Panc1 (cell line): ENCODE data around the gene ADGRV1. TPM values are rescaled to one million over a fixed set of nuclear protein-coding genes. Genes with fewer than 3 reads are reported as not detected.

Experiments used
- ATAC-seq: fragments of 200-7000 bp; cut with Tn5 transposase; 2 replicates; pipeline ENCODE4 v1.9.1; 2020; ENCODE audit warnings: mild to moderate bottlenecking, moderate library complexity
- BruUV-seq: library from RNA; stranded (reverse); fragments of 400-500 nt; replicated peaks from 2 replicates; lab custom pipeline; 2021; lab: Mats Ljungman, UMichigan
- CTCF ChIA-PET: fragments of 300-600 bp; sonication (Branson Sonifier 250); formaldehyde crosslinking; loops from one replicate; lab custom pipeline; 2022; ENCODE audit warnings: antibody characterized with exemption; lab: Charles Lee
- POLR2A ChIA-PET: fragments of 300-600 bp; sonication (Branson Sonifier 250); formaldehyde crosslinking; loops from one replicate; lab custom pipeline; 2022; ENCODE audit warnings: antibody characterized with exemption; lab: Charles Lee
- DNase-seq: peaks from one replicate; pipeline ENCODE4 v3.0.0-alpha.2; 2010; ENCODE audit warnings: low read depth, low spot score
- H3K27ac ChIP-seq: 2 replicates; pipeline ENCODE4 v1.5.1; 2011; ENCODE audit warnings: mild to moderate bottlenecking, low read length, inconsistent platforms
- H3K27me3 ChIP-seq: fragments of 200-500 bp; sonication (Bioruptor generic); 2 replicates; pipeline ENCODE4 v1.6.0; 2014; ENCODE audit warnings: low read length, inconsistent platforms; ENCODE audit not compliant: control insufficient read depth, insufficient read depth
- H3K36me3 ChIP-seq: fragments of 200-500 bp; sonication (Bioruptor generic); 2 replicates; pipeline ENCODE4 v1.5.1; 2014; ENCODE audit warnings: inconsistent platforms, mild to moderate bottlenecking, low read length, moderate library complexity; ENCODE audit not compliant: control insufficient read depth, insufficient read depth
- H3K4me1 ChIP-seq: 2 replicates; pipeline ENCODE4 v1.5.1; 2011; ENCODE audit warnings: inconsistent platforms, mild to moderate bottlenecking, low read length, moderate library complexity; ENCODE audit not compliant: control insufficient read depth, insufficient read depth
- H3K4me3 ChIP-seq, 2 experiments: 2 replicates each; pipeline ENCODE4 v1.5.1; 2011 to 2012; ENCODE audit warnings: low read depth in 2 of 2, low read length in 2 of 2, mild to moderate bottlenecking in 2 of 2, inconsistent platforms in 1 of 2, moderate library complexity in 1 of 2
- H3K9me3 ChIP-seq: fragments of 200-500 bp; sonication (Bioruptor generic); 2 replicates; pipeline ENCODE4 v1.5.1; 2014; ENCODE audit warnings: low read depth, mild to moderate bottlenecking, inconsistent platforms, low read length, moderate library complexity; ENCODE audit not compliant: control insufficient read depth, insufficient read depth
- POLR2AphosphoS5 ChIP-seq: IDR thresholded peaks from 2 replicates; pipeline ENCODE4 v1.6.1; 2012; ENCODE audit warnings: mild to moderate bottlenecking, low read depth, low read length, moderate library complexity
- SIN3A ChIP-seq: IDR thresholded peaks from 2 replicates; pipeline ENCODE4 v1.6.1; 2012; ENCODE audit warnings: low read depth, mild to moderate bottlenecking, low read length, moderate library complexity, borderline replicate concordance; ENCODE audit not compliant: insufficient read depth
- TCF7L2 ChIP-seq: IDR thresholded peaks from 2 replicates; pipeline ENCODE4 v1.6.1; 2011; ENCODE audit warnings: mild to moderate bottlenecking, low read depth, low read length, inconsistent platforms
- in situ Hi-C: cut with HindIII; loops from 2 replicates; pipeline ENCODE4 v1.10.0; 2016; ENCODE audit warnings: low sequenced_read_pairs, low pct_unique_long_range_greater_than_20kb
- intact Hi-C: fragments of 100-400 bp; cut with micrococcal nuclease; formaldehyde crosslinking; loops from one replicate; pipeline ENCODE4 v1.10.0; 2022; ENCODE audit not compliant: unreplicated experiment
- total RNA-seq: library from RNA; stranded (reverse); gene quantifications from one replicate; pipeline ENCODE4 v1.2.1, GENCODE V29; 2021; ENCODE audit not compliant: unreplicated experiment
- TF ChIP-seq, protein P1 (sequence below), 2 experiments: IDR thresholded peaks; 2 replicates each; pipeline ENCODE4 v1.6.1; 2011 to 2012; ENCODE audit warnings: low read depth in 2 of 2, control low read depth in 1 of 2, low read length in 1 of 2, mild to moderate bottlenecking in 1 of 2, moderate library complexity in 1 of 2; ENCODE audit not compliant: insufficient read depth in 1 of 2
- TF ChIP-seq, protein P2 (sequence below): fragments of 450-650 bp; IDR thresholded peaks from 2 replicates; pipeline ENCODE4 v1.5.1; 2017; ENCODE audit warnings: mild to moderate bottlenecking

The ADGRV1 gene
- total RNA-seq, 1 experiment from 2014 or later, result 0.49 TPM

DNA sequence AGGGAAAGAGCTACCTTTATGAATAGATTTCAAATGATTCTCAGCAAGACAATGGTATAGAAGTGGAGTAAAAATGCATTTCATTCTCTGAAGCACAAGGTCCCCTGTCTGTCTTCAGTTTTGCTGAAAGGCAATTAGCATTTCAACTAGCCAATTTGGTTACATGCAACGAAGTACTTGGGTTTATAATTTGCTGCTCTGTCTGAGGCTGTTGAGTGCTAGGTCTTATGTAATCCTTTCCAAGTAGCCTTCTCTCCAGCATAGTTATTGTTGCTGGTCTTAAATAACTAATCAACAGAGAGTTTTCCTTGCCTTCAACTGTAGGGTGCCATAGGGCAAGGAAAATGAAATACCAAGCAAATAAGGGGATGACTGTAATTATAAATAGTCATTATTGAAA is 4.5 kb downstream of the ADGRV1 start:
- no TSS peak for BruUV-seq
- ATAC-seq, result no peak
- TF ChIP-seq, protein P1, sequence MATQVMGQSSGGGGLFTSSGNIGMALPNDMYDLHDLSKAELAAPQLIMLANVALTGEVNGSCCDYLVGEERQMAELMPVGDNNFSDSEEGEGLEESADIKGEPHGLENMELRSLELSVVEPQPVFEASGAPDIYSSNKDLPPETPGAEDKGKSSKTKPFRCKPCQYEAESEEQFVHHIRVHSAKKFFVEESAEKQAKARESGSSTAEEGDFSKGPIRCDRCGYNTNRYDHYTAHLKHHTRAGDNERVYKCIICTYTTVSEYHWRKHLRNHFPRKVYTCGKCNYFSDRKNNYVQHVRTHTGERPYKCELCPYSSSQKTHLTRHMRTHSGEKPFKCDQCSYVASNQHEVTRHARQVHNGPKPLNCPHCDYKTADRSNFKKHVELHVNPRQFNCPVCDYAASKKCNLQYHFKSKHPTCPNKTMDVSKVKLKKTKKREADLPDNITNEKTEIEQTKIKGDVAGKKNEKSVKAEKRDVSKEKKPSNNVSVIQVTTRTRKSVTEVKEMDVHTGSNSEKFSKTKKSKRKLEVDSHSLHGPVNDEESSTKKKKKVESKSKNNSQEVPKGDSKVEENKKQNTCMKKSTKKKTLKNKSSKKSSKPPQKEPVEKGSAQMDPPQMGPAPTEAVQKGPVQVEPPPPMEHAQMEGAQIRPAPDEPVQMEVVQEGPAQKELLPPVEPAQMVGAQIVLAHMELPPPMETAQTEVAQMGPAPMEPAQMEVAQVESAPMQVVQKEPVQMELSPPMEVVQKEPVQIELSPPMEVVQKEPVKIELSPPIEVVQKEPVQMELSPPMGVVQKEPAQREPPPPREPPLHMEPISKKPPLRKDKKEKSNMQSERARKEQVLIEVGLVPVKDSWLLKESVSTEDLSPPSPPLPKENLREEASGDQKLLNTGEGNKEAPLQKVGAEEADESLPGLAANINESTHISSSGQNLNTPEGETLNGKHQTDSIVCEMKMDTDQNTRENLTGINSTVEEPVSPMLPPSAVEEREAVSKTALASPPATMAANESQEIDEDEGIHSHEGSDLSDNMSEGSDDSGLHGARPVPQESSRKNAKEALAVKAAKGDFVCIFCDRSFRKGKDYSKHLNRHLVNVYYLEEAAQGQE (IDR thresholded peaks at IDR 0.05; ENCODE audit: insufficient read depth in 1 of 2, low read depth in 2 of 2, low read length in 1 of 2), result no peak
- TF ChIP-seq SIN3A (no peak), POLR2AphosphoS5 (no peak), TCF7L2 (no peak)
- TF ChIP-seq, protein P2, sequence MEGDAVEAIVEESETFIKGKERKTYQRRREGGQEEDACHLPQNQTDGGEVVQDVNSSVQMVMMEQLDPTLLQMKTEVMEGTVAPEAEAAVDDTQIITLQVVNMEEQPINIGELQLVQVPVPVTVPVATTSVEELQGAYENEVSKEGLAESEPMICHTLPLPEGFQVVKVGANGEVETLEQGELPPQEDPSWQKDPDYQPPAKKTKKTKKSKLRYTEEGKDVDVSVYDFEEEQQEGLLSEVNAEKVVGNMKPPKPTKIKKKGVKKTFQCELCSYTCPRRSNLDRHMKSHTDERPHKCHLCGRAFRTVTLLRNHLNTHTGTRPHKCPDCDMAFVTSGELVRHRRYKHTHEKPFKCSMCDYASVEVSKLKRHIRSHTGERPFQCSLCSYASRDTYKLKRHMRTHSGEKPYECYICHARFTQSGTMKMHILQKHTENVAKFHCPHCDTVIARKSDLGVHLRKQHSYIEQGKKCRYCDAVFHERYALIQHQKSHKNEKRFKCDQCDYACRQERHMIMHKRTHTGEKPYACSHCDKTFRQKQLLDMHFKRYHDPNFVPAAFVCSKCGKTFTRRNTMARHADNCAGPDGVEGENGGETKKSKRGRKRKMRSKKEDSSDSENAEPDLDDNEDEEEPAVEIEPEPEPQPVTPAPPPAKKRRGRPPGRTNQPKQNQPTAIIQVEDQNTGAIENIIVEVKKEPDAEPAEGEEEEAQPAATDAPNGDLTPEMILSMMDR, result no peak
- intact Hi-C loops, result loop anchor here (10.0 kb wide), 1 partner anchor 212 kb away; no protein-coding TSS in a partner anchor
- CTCF ChIA-PET, result no interaction called here
- Histone ChIP-seq H3K4me3 (no peak overlapping the region), H3K27ac (no peak overlapping the region), H3K4me1 (no peaks in the 10 kb centered on the region), H3K9me3 (no peaks in the 10 kb centered on the region), H3K27me3 (peaks cover 28% of the 10 kb centered on the region), H3K36me3 (no peaks in the 10 kb centered on the region; the same call in 1 of the 2 replicates)
- in situ Hi-C loops, result no loop called here
- POLR2A ChIA-PET, result interaction anchor here (0.7 kb wide), 1 partner anchor 19 kb away, joined by 3 read pairs; no protein-coding TSS in a partner anchor
- no peak for DNase-seq

DNA sequence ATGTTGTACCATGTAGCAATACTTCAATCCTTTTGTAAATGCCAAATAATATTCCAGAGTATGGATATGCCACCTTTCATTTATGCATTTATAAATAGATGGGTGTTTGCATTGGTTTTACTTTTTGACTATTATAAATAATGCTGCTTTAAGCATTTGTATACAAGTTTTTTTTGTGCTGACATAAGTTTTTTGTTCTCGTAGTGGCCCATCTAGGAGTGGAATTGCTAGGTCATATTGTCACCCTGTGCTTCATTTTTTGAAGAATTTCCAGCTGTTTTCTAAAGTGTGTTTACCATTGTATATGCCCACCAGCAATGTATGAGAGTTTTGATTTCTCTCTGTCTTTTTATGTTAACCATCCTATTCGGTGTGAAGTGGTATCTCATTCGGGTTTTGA is 6.9 kb downstream of the ADGRV1 start:
- no peak overlapping the region for H3K4me3 ChIP-seq
- ChIA-PET CTCF (no interaction called here), POLR2A (no interaction called here)
- H3K36me3 ChIP-seq, result no peaks in the 10 kb centered on the region
- TF ChIP-seq, protein P1 (IDR thresholded peaks at IDR 0.05; ENCODE audit: insufficient read depth in 1 of 2, low read depth in 2 of 2, low read length in 1 of 2), result no peak
- TF ChIP-seq TCF7L2, result no peak
- no peak for TF ChIP-seq SIN3A
- no peak for TF ChIP-seq POLR2AphosphoS5
- TF ChIP-seq, protein P2, result no peak
- H3K27me3 ChIP-seq, result peaks cover 13% of the 10 kb centered on the region
- H3K27ac ChIP-seq, result no peak overlapping the region
- intact Hi-C loops (loop anchor here (10.0 kb wide), 1 partner anchor 209 kb away; no protein-coding TSS in a partner anchor), in situ Hi-C loops (no loop called here)
- ATAC-seq (no peak), DNase-seq (no peak)
- BruUV-seq, result no TSS peak
- H3K9me3 ChIP-seq, result no peaks in the 10 kb centered on the region
- H3K4me1 ChIP-seq, result no peaks in the 10 kb centered on the region
